ENCODE results near the gene EPB41L3. TPM values are rescaled to one million over a fixed set of nuclear protein-coding genes. Genes with fewer than 3 reads are reported as not detected.
A peak's percentile ranks its signal among the peaks of the same experiment; 100 is the strongest.
"Not testable (repeated sequence)": the region's sequence is repeated elsewhere in the genome, so short reads cannot be mapped to it uniquely, and the experiment has no call there.

Gene EPB41L3
- total RNA-seq, 5 donors from 2014 or later (not counting 1 experiment from before 2014, with no cell fraction given), result 0.41 to 3.8 (median 3.6) TPM

DNA sequence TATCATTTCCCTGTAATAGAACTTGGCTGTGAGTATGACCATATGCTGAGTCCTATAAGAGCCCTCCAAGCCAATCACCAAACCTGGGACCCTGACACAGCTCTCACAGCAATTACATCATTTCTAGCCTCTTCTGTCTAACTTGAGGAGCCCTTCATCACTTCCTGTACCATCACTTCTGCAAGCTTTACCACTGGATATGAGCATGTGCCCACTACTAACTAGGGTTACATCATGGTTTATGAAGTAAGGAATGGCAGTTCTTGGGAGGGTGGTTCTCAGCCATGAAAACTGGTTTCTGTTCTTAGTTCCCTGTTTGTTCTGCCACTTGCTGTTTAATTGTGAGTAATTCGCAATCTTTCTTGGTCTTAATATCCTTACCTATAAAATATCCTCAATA is 31.0 kb upstream of the EPB41L3 start:
- WGBS (ENCODE audit: insufficient coverage), result no CpG with 5 or more reads among the region's 1 CpG
- no peak for DNase-seq
- Histone ChIP-seq H3K4me1 (ENCODE audit: control insufficient read depth in 1 of 2, extremely low read depth in 1 of 2, insufficient read depth in 2 of 2, low read length in 2 of 2) (no peaks in the 10 kb centered on the region), H3K9me3 (no peaks in the 10 kb centered on the region), H3K36me3 (ENCODE audit: control insufficient read depth in 2 of 2, extremely low read depth in 1 of 2, insufficient read depth in 1 of 2, low read length in 1 of 2) (no peaks in the 10 kb centered on the region), H3K27me3 (replicated peaks in 1 of 2; ENCODE audit: control insufficient read depth in 2 of 2, extremely low read depth in 1 of 2, insufficient read depth in 2 of 2, low read length in 1 of 2) (no peaks in the 10 kb centered on the region), H3K4me3 (ENCODE audit: control insufficient read depth in 1 of 2, extremely low read depth in 1 of 2, low read length in 1 of 2) (no peak overlapping the region), H3K27ac (ENCODE audit: low read length) (no peak overlapping the region)
- peaks cover 0 to 21% of the 10 kb centered on the region in 2 donors for H3K27me3 Mint-ChIP-seq
- H3K4me3 Mint-ChIP-seq, result no peak overlapping the region
- ChIA-PET CTCF (no interaction called here), POLR2A (no interaction called here)
- no peaks in the 10 kb centered on the region for H3K9me3 Mint-ChIP-seq
- no peak for ATAC-seq (replicated peaks in 1 of 4)
- H3K4me1 Mint-ChIP-seq, result peaks cover 0 to 3% (median 0%) of the 10 kb centered on the region in 3 donors
- no peaks in the 10 kb centered on the region for H3K36me3 Mint-ChIP-seq
- H3K27ac Mint-ChIP-seq, result no peak overlapping the region

DNA sequence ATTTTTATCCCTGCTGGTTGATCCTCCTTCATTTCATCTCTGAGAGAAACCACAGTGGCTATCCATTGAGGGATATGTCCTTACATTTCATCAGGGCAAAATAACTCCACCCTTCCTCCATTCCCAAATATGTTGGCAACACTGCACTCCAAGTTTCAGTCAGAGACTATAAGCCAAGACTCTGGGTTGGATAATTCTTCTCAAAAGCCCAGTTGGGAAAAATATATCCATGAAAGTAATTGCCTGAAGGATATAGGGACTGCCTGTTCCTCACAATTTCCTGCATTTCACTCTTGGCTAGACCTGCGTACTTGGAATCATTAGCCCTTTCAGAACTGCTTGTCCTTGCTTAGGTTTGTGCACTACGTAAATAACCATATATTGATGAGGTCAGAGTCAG is 27.9 kb upstream of the EPB41L3 start:
- Histone ChIP-seq H3K27ac (ENCODE audit: low read length) (no peak overlapping the region), H3K27me3 (replicated peaks in 1 of 2; ENCODE audit: control insufficient read depth in 2 of 2, extremely low read depth in 1 of 2, insufficient read depth in 2 of 2, low read length in 1 of 2) (peaks cover 0 to 4% of the 10 kb centered on the region in 2 experiments), H3K9me3 (no peaks in the 10 kb centered on the region), H3K36me3 (ENCODE audit: control insufficient read depth in 2 of 2, extremely low read depth in 1 of 2, insufficient read depth in 1 of 2, low read length in 1 of 2) (no peaks in the 10 kb centered on the region), H3K4me3 (ENCODE audit: control insufficient read depth in 1 of 2, extremely low read depth in 1 of 2, low read length in 1 of 2) (no peak overlapping the region), H3K4me1 (ENCODE audit: control insufficient read depth in 1 of 2, extremely low read depth in 1 of 2, insufficient read depth in 2 of 2, low read length in 2 of 2) (no peaks in the 10 kb centered on the region)
- H3K4me1 Mint-ChIP-seq, result peaks cover 0 to 3% (median 0%) of the 10 kb centered on the region in 3 donors
- no CpG with 5 or more reads among the region's 2 CpGs for WGBS (ENCODE audit: insufficient coverage)
- ATAC-seq (replicated peaks in 1 of 4), result no peak
- CTCF ChIA-PET, result no interaction called here
- no peaks in the 10 kb centered on the region for H3K36me3 Mint-ChIP-seq
- POLR2A ChIA-PET, result no interaction called here
- no peak overlapping the region for H3K27ac Mint-ChIP-seq
- no peak for DNase-seq
- no peaks in the 10 kb centered on the region for H3K9me3 Mint-ChIP-seq
- H3K4me3 Mint-ChIP-seq, result no peak overlapping the region
- peaks cover 0 to 11% of the 10 kb centered on the region in 2 donors for H3K27me3 Mint-ChIP-seq

DNA sequence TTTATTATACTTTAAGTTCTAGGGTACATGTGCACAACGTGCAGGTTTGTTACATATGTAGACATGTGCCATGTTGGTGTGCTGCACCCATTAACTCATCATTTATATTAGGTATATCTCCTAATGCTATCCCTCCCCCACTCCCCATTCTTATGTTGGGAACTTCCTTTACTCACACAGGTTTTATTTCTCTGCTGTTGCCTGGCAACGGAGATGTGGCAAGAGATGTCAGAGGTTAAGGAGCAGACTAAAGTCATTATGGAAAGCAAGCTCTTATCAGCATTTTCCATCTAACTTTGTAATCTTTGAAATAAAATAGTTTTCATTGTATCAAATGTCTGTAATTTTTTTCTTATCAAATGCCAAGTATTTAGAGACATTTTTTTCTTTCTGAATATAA is 26.8 kb upstream of the EPB41L3 start:
- H3K27me3 Mint-ChIP-seq, result peaks cover 0 to 11% of the 10 kb centered on the region in 2 donors
- ATAC-seq (replicated peaks in 1 of 4); CTCF ChIA-PET; H3K9me3 ChIP-seq; H3K4me1 Mint-ChIP-seq; H3K27ac ChIP-seq (ENCODE audit: low read length); H3K36me3 ChIP-seq (ENCODE audit: control insufficient read depth in 2 of 2, extremely low read depth in 1 of 2, insufficient read depth in 1 of 2, low read length in 1 of 2); H3K27ac Mint-ChIP-seq; H3K36me3 Mint-ChIP-seq; H3K4me3 Mint-ChIP-seq; H3K4me3 ChIP-seq (ENCODE audit: control insufficient read depth in 1 of 2, extremely low read depth in 1 of 2, low read length in 1 of 2); H3K9me3 Mint-ChIP-seq; H3K27me3 ChIP-seq (replicated peaks in 1 of 2; ENCODE audit: control insufficient read depth in 2 of 2, extremely low read depth in 1 of 2, insufficient read depth in 2 of 2, low read length in 1 of 2); H3K4me1 ChIP-seq (ENCODE audit: control insufficient read depth in 1 of 2, extremely low read depth in 1 of 2, insufficient read depth in 2 of 2, low read length in 2 of 2); POLR2A ChIA-PET: not testable (repeated sequence)
- peak in 1 of 35 experiments; percentile 4 for DNase-seq
- WGBS (ENCODE audit: insufficient coverage), result no CpG with 5 or more reads among the region's 2 CpGs

DNA sequence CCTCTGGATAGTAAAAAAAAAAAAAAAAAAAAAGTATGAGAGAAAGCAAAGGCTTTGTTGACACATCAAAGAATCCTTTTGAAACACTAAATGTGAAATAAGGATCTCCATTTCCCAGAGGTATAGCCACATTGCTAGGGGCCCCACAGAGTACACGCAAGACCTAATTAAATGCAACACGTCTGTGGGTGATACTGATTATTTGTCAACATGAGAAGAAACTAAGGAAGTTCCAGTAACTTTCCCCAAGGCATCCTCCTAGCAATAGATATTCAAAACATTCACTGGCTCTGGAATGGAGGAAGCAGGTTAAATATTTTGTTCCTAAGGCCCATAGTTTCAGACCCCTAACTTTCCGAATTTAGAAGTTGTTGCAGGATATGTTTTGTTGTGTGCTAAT is 24.6 kb upstream of the EPB41L3 start:
- ChIA-PET POLR2A (no interaction called here), CTCF (no interaction called here)
- H3K4me3 ChIP-seq (ENCODE audit: control insufficient read depth in 1 of 2, extremely low read depth in 1 of 2, low read length in 1 of 2), result no peak overlapping the region
- Mint-ChIP-seq H3K4me3 (no peak overlapping the region), H3K27me3 (peaks cover 0 to 7% of the 10 kb centered on the region in 2 donors), H3K9me3 (peaks cover 0 to 3% (median 0%) of the 10 kb centered on the region in 3 donors), H3K36me3 (no peaks in the 10 kb centered on the region), H3K27ac (no peak overlapping the region), H3K4me1 (peaks cover 0 to 3% (median 0%) of the 10 kb centered on the region in 3 donors)
- H3K4me1 ChIP-seq (ENCODE audit: control insufficient read depth in 1 of 2, extremely low read depth in 1 of 2, insufficient read depth in 2 of 2, low read length in 2 of 2), result no peaks in the 10 kb centered on the region
- H3K9me3 ChIP-seq, result no peaks in the 10 kb centered on the region
- H3K27ac ChIP-seq (ENCODE audit: low read length), result no peak overlapping the region
- no peak for DNase-seq
- WGBS (ENCODE audit: insufficient coverage), result no CpG with 5 or more reads among the region's 3 CpGs
- H3K36me3 ChIP-seq (ENCODE audit: control insufficient read depth in 2 of 2, extremely low read depth in 1 of 2, insufficient read depth in 1 of 2, low read length in 1 of 2), result no peaks in the 10 kb centered on the region
- ATAC-seq (replicated peaks in 1 of 4), result no peak
- peaks cover 0 to 7% of the 10 kb centered on the region in 2 experiments for H3K27me3 ChIP-seq (replicated peaks in 1 of 2; ENCODE audit: control insufficient read depth in 2 of 2, extremely low read depth in 1 of 2, insufficient read depth in 2 of 2, low read length in 1 of 2)

DNA sequence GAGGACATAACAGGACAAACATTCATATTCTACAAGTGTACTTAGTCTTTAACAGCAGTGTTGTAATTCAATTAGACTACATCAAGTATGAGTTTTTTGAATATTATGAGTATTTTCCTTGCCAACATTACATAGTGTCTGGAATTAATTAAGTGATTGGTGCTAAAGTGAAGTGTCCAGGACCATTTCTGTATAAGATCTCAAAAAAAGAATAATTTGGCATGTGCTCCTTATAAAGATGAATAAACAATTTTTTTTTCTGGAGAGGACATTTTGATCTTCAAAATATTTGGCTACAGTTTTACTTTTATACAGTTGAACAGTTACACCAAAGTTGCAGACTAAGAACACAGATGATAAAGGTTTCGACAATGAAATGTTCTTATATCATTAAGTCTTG is 15.1 kb upstream of the EPB41L3 start:
- Histone ChIP-seq H3K4me3 (ENCODE audit: control insufficient read depth in 1 of 2, extremely low read depth in 1 of 2, low read length in 1 of 2) (no peak overlapping the region), H3K27ac (ENCODE audit: low read length) (no peak overlapping the region), H3K9me3 (no peaks in the 10 kb centered on the region), H3K36me3 (ENCODE audit: control insufficient read depth in 2 of 2, extremely low read depth in 1 of 2, insufficient read depth in 1 of 2, low read length in 1 of 2) (no peaks in the 10 kb centered on the region), H3K27me3 (replicated peaks in 1 of 2; ENCODE audit: control insufficient read depth in 2 of 2, extremely low read depth in 1 of 2, insufficient read depth in 2 of 2, low read length in 1 of 2) (no peaks in the 10 kb centered on the region), H3K4me1 (ENCODE audit: control insufficient read depth in 1 of 2, extremely low read depth in 1 of 2, insufficient read depth in 2 of 2, low read length in 2 of 2) (no peaks in the 10 kb centered on the region)
- CTCF ChIA-PET, result no interaction called here
- DNase-seq (no peak), ATAC-seq (replicated peaks in 1 of 4) (no peak)
- Mint-ChIP-seq H3K4me1 (no peaks in the 10 kb centered on the region), H3K4me3 (no peak overlapping the region), H3K9me3 (peaks cover 0 to 5% (median 0%) of the 10 kb centered on the region in 3 donors), H3K36me3 (no peaks in the 10 kb centered on the region), H3K27ac (no peak overlapping the region), H3K27me3 (peaks cover under 1 to 26% of the 10 kb centered on the region in 2 donors)
- POLR2A ChIA-PET, result no interaction called here
- WGBS (ENCODE audit: insufficient coverage), result no CpG with 5 or more reads among the region's 1 CpG

DNA sequence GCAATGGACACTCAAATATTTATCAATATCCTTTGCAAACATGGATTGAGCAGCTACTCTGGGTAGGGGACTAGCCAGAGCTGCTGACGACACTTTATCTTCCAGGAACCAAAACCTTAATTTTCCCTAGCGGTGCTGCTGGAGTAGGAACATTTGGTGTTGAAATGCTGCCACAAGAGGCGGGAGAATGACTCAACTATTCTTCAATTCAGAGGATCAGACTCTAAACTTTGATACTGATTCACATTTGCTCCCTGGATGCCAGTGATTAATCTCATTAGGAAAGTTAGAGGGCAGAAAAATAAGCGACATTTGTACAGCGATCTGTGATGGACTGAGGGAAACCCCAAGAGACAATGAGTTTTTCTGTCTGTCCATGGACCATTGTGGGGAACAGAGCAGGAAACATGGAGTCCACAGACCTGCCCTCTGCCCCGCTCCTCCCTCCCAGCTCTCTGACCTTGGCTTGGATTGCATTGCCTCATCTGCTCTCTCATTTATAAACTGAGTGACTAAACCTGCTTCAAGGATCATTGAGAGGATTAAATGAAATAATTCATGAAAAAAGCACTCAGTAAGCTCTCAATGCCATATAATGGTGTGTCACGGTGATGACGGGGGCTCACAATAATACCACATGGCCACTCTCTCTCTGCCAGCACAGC is 12.6 kb upstream of the EPB41L3 start:
- Mint-ChIP-seq H3K27ac (no peak overlapping the region), H3K4me3 (no peak overlapping the region), H3K4me1 (no peaks in the 10 kb centered on the region), H3K36me3 (no peaks in the 10 kb centered on the region), H3K9me3 (peaks cover 0 to 5% (median 0%) of the 10 kb centered on the region in 3 donors), H3K27me3 (peaks cover 2 to 20% of the 10 kb centered on the region in 2 donors)
- Histone ChIP-seq H3K27me3 (replicated peaks in 1 of 2; ENCODE audit: control insufficient read depth in 2 of 2, extremely low read depth in 1 of 2, insufficient read depth in 2 of 2, low read length in 1 of 2) (no peaks in the 10 kb centered on the region), H3K4me1 (ENCODE audit: control insufficient read depth in 1 of 2, extremely low read depth in 1 of 2, insufficient read depth in 2 of 2, low read length in 2 of 2) (no peaks in the 10 kb centered on the region), H3K27ac (ENCODE audit: low read length) (no peak overlapping the region), H3K9me3 (no peaks in the 10 kb centered on the region), H3K36me3 (ENCODE audit: control insufficient read depth in 2 of 2, extremely low read depth in 1 of 2, insufficient read depth in 1 of 2, low read length in 1 of 2) (no peaks in the 10 kb centered on the region), H3K4me3 (ENCODE audit: control insufficient read depth in 1 of 2, extremely low read depth in 1 of 2, low read length in 1 of 2) (no peak overlapping the region)
- WGBS (ENCODE audit: insufficient coverage), result 83% methylated on average over 1 of the region's 8 CpGs
- ChIA-PET POLR2A (interaction anchor here in 1 of 2 donors (0.5 kb wide), 1 partner anchor 1001 kb away, joined by 3 read pairs; no protein-coding TSS in a partner anchor), CTCF (no interaction called here)
- no peak for ATAC-seq (replicated peaks in 1 of 4)
- DNase-seq, result no peak

Measured in T-cell (primary cell).